Coronary artery (tissue), 2 donors: ENCODE results near the gene OR8J3.

ENCODE experiments used
- DNase-seq: peaks from one replicate; pipeline ENCODE4 v3.0.0-alpha.2; 2017; ENCODE audit warnings: low spot score
- H3K27ac ChIP-seq, 2 donors: fragments of 200-600 bp; sonication (generic); one replicate each; pipeline ENCODE4 v1.5.1; 2016 to 2019
- H3K4me3 ChIP-seq: fragments of 200-600 bp; sonication (generic); 2 replicates; pipeline ENCODE4 v1.5.1; 2016; ENCODE audit warnings: mild to moderate bottlenecking, moderate library complexity
- TF ChIP-seq, protein P1 (sequence below): fragments of 200-600 bp; sonication (generic); IDR thresholded peaks from one replicate; pipeline ENCODE4 v1.5.1; 2019; ENCODE audit warnings: antibody characterized with exemption

OR8J3 gene

DNA sequence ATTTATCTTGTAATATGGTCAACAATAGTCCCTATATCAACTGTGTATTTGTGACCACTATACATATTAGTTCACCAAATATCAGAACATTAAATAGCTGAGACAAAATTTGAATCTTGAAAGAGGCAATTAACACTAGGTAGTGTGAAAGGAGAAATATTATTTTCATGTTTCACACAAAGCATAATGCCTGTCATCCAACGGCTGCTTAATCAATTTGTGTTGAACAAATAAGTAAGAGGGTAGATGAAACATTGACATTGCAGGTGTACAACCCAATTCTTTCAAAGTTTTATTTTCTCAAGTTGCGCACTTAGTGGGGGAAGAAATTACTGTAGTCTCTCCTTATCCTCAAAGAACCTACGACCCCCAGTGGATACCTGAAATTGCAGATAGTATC is 50.3 kb downstream of the OR8J3 start:
- DNase-seq: no peak
- H3K27ac ChIP-seq: no peak overlapping the region
- H3K4me3 ChIP-seq: no peak overlapping the region
- TF ChIP-seq, protein P1, sequence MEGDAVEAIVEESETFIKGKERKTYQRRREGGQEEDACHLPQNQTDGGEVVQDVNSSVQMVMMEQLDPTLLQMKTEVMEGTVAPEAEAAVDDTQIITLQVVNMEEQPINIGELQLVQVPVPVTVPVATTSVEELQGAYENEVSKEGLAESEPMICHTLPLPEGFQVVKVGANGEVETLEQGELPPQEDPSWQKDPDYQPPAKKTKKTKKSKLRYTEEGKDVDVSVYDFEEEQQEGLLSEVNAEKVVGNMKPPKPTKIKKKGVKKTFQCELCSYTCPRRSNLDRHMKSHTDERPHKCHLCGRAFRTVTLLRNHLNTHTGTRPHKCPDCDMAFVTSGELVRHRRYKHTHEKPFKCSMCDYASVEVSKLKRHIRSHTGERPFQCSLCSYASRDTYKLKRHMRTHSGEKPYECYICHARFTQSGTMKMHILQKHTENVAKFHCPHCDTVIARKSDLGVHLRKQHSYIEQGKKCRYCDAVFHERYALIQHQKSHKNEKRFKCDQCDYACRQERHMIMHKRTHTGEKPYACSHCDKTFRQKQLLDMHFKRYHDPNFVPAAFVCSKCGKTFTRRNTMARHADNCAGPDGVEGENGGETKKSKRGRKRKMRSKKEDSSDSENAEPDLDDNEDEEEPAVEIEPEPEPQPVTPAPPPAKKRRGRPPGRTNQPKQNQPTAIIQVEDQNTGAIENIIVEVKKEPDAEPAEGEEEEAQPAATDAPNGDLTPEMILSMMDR: no peak
